GM18498 (cell line): ENCODE data around the gene SLC25A33.

Source experiments
- ATAC-seq: cut with Tn5 transposase; IDR thresholded peaks from one replicate; pipeline ENCODE4 v1.9.1; 2021; ENCODE audit warnings: mild to moderate bottlenecking, moderate library complexity; ENCODE audit not compliant: unreplicated experiment

SLC25A33 gene

GRCh38 chr1:9599741-9600140, 60.5 kb downstream of the SLC25A33 start:
- no peak for ATAC-seq

GRCh38 chr1:9600861-9601834, 61.9 kb downstream of the SLC25A33 start:
- no peak for ATAC-seq

GRCh38 chr1:9601942-9602793, 62.9 kb downstream of the SLC25A33 start:
- no peak for ATAC-seq

GRCh38 chr1:9602794-9603167, 63.5 kb downstream of the SLC25A33 start:
- ATAC-seq, result no peak

GRCh38 chr1:9603307-9603706, 64.0 kb downstream of the SLC25A33 start:
- no peak for ATAC-seq

GRCh38 chr1:9603766-9604753, 64.8 kb downstream of the SLC25A33 start:
- ATAC-seq, result no peak

GRCh38 chr1:9604836-9605235, 65.6 kb downstream of the SLC25A33 start:
- no peak for ATAC-seq

- ATAC-seq, result no peak
Measured at GRCh38 chr1:9605946-9606455, 66.7 kb downstream of the SLC25A33 start.

GRCh38 chr1:9606458-9606857, 67.2 kb downstream of the SLC25A33 start:
- ATAC-seq, result no peak

GRCh38 chr1:9606948-9607347, 67.7 kb downstream of the SLC25A33 start:
- ATAC-seq, result no peak

- ATAC-seq, result no peak
Measured at GRCh38 chr1:9607352-9607751, 68.1 kb downstream of the SLC25A33 start.

GRCh38 chr1:9609998-9610397, 70.7 kb downstream of the SLC25A33 start:
- no peak for ATAC-seq

GRCh38 chr1:9610548-9610947, 71.3 kb downstream of the SLC25A33 start:
- ATAC-seq, result no peak

GRCh38 chr1:9611716-9612115, 72.5 kb downstream of the SLC25A33 start:
- ATAC-seq, result no peak

- ATAC-seq, result no peak
Measured at GRCh38 chr1:9612162-9612845, 73.0 kb downstream of the SLC25A33 start.

- ATAC-seq, result no peak
Measured at GRCh38 chr1:9612871-9613624, 73.8 kb downstream of the SLC25A33 start.

GRCh38 chr1:9613625-9614299, 74.5 kb downstream of the SLC25A33 start:
- ATAC-seq, result no peak

GRCh38 chr1:9615316-9616063, 76.2 kb downstream of the SLC25A33 start:
- no peak for ATAC-seq
